ENCODE results near the gene ITGB7.

The ITGB7 gene

DNA sequence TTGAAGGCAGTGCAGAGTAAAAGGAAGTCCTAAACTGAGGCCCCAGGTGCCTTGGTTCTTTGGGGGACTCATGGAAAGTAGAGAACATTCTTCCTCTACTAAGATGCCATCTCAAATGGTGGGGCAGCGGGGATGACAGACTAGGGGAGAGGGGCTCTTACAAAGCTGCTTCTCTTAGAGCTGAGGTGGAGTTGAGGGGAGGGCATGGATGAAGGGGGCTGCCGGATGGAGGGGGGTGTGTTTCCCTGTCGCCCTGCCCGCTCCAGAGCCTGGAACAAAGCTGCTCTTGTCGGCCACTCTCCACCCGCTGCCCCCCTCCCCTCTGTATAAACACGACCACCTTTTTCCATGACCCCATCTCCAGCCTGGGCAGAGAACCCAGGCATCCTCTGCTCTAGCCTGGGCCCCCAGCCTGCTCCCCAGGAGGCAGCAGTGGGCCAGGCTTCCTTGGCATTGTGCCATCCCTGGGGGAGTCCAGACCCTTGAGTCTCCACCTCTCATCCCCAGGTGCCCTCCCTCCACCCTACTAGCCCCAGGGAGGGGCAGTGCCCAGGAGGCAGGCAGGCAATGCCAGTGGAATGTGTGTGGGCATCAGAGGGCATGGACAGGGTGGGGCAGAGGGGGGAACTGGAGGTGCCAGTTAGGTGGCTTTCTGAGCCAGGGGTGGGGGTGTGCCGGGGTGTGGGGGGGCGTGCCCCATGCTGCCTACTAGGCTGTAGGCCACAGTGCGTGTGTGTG lies 23.2 kb upstream of the ITGB7 start:
- DNase-seq (ENCODE audit: low read depth in 2 of 2), result no peak

DNA sequence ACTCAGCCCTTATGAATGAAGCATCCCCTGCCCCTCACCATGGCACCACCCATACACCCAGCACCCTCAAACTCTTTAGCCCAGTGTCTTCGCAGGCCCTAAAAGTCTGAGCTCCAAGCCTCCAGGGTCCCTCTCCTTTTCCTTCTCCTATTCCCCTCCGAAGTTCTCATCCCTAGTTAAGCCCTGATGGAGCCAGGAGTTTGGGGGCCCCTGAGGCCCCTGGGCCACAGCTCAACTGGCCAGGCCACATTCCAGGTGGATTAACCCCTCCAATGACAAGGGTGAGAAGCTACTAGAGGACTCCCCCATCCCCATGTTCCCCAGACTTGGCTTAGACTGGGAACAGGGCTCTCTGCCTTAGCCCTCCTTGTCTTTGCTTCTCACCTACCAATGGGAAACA lies 22.4 kb upstream of the ITGB7 start:
- no peak for DNase-seq (ENCODE audit: low read depth in 2 of 2)

DNA sequence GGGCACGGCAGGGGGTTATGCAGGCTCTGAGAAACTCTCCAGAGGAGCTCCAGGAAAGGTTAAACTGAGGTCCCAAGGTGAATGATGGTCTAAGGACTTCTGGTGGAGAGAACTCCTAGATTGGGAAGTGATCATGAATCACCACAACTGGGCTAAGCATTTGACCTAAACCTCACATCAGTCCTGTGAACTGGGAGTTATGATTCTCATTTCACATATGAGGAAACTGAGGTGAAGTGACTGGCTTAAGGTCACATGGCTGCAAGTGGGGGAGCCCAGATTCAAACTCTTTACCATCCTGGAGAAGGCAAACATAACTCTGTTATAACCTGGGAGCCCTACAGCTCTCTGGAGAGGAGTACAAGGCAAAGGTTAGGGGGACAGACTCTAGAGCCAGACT lies 20.8 kb upstream of the ITGB7 start:
- DNase-seq (ENCODE audit: low read depth in 2 of 2), result no peak

DNA sequence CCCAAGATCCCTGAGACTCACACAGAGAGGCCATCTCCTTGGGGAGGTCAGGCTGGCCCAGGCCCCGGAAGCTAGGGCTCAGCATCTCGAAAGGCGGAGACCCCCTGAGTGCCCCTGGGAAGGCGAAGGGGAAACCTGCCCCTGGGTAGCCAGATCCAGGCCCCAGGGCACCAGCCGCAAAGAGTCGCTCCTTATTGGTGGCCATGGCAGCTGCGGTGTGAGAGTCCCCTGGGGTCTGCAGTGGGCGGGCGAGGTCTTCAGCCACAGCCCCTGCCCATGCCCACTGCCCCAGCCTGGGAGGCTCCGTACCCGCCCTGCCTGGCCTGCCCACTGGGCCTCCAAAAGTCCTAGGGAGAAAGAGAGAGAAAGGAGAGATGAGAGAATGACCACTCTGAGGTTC lies 20.3 kb upstream of the ITGB7 start:
- DNase-seq (ENCODE audit: low read depth in 2 of 2), result no peak

DNA sequence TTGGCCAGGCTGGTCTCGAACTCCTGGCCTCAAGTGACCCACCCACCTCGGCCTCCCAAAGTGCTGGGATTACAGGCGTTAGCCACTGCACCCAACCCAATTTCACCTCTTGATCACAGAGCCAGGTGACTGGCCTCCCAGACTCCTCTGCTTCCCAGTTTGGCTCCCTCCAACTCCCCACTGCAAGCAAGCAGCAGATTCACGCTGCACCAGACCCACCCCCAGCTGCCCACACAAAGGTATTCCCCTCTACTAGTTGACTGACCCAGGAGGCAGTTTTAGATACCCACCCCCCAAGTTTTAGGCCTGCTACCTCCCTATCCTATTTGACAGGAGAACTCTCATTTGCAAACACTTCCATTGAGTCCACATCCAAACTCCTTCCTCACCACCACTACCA lies 19.8 kb upstream of the ITGB7 start:
- no peak for DNase-seq (ENCODE audit: low read depth in 2 of 2)

DNA sequence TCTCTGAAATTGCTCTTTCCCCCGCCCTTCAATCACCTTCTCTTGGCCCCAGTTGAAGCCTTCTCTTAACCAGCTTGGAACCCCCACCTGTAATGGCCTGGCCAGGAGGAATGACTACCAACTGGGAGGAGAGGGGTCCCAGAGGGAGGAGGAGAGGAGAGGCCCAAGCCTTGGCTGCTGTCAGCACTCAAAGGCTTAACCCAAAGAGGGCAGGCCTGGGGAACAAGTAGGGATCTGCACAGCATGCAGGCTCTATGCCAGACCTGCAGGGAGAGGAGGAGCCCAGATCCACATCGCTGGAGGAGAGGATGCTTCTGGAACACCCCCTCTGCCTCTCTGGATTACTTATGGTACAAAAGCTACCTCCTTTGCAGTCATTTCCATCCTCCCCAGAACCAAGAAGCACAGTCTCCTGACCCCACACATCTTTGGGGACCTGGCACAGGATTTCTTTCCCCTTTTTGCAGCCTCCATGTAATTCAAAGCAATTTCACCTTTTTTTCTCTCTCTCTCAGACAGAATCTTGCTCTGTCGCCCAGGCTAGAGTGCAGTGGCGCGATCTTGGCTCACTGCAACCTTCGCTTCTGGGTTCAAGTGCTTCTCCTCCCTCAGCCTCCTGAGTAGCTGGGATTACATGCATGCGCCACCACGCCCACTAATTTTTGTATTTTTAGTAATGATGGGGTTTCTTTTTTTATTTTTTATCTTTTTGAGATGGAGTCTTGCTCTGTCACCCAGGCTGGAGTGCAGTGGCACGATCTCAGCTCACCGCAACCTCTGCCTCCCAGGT lies 18.8 kb upstream of the ITGB7 start:
- DNase-seq (ENCODE audit: low read depth in 2 of 2), result no peak

DNA sequence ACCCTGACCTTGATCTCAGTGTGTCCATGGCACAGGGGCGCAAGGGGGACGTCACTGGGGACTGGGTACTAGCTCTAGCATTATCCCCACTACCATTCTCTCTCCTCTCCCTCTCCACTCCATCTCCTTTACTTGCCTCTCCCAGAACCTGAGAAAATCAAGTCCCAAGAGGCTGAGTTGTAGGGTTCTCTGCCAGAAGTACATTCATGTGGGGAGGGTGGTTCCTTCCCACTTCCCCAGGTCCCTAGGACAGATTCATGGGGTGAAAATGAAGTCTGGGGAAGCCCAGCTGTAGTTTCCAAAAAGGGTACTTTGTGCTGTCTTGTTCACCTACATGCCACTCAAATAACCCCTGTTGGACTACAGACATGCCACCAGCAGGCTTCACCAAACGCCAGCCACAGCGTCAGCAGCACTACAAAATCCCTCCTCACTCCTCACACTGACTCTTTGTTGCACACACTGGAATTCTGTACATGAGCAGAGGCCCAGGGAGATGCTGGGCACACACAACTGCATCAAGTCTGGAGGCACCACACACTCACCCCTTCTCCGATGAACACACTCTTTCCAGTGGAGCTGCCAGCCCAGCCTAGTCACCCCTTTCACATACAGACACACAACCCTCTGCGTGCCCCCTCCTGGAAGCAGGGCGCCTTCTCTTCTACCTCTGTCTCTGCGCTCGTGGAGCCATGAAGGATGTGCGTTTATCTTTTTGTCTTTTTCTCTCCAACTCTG lies 18.0 kb upstream of the ITGB7 start:
- no peak for DNase-seq (ENCODE audit: low read depth in 2 of 2)

DNA sequence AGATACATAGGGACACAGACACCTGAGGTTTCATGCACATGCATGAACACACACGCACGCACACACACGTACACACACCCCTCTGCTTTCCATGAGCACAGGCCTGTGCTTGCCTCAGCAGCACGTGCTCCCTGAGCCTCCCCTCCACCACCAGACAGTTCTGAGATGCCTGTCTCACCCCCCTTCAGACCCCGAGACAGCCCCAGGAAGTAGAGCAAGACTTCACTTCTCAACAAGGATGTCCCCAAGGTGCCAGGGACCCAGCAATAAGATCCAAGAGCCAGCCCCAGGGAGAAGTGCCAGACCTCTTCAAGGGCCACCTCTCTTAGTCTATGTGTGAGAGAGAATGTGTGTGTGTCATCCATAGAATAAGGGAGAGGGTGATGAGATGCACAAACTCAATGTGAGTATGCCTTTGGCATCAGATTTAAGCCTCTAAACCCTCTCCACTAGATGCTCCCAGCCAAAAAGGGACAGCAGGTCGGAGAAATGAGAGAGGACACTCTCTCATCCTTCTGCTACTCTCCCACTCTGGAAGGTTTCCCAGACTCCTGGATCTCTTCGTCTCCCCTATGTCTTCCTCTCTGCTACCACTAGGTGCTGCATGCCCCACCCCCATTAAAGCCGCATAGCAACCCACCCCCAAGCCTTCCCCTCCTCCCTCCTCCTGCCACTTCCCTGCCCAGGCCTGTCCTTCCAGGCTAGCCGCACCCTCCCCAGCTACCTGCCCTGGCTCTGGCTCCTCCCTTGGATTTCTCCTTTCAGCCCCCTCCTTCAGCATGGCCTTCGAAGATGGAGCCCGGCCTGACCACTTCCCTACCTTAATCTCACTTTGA lies 17.2 kb upstream of the ITGB7 start:
- DNase-seq (ENCODE audit: low read depth in 2 of 2), result no peak

DNA sequence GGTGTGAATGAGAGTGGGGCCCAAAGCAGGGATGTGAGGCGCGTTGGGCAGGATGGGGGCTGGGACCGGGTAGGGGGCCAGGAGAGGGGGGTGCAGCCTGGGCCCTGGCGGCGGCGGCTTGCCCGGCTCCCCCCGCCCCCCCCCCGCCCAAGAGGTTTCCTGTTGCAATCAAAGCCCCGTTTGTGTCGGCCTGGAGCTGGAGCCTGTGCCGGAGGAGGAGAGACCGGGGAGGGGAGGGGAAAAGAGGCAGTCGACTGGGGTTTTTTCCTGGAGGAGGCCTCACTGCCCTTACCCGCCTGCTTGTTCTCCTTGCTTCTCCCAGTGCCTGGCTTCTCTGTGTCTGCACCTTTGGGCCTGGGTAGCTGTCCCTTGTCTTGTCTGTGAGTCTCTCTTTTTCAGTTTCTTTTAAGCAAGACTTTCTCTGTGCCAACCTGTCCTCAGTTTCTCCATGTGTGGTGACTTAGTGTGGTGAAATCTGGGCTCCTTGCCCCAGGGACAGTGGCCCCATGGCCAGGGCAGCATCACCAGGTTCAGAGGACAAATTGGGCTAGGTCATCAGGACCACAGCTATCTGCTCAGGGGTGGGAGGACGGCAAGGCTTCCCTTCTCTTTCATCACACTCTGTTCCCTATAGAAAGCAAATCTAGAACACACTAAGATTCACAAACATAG lies 16.5 kb upstream of the ITGB7 start:
- DNase-seq (ENCODE audit: low read depth in 2 of 2), result no peak

DNA sequence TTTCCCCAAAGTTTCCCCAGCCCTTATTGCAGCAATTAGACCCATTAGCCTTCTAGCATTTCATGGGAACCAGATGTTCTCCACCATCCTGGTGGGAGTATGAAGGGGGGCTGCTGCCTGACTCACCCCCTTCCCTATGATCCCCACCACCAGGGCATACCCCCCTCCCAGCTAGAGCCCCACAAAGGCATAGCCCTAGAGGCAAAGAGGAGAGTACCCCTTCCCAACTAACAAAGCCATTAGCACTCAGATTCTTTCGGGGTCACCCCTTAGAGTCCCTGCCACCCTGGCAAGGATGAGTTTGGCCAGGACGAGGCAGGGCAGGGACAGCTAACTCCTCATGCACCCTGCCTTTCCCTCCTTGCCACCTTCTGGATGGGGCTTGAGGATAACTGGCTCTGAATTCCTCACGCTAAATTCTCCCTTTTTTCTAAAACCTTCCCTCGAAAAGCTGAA lies 15.8 kb upstream of the ITGB7 start:
- no peak for DNase-seq (ENCODE audit: low read depth in 2 of 2)

DNA sequence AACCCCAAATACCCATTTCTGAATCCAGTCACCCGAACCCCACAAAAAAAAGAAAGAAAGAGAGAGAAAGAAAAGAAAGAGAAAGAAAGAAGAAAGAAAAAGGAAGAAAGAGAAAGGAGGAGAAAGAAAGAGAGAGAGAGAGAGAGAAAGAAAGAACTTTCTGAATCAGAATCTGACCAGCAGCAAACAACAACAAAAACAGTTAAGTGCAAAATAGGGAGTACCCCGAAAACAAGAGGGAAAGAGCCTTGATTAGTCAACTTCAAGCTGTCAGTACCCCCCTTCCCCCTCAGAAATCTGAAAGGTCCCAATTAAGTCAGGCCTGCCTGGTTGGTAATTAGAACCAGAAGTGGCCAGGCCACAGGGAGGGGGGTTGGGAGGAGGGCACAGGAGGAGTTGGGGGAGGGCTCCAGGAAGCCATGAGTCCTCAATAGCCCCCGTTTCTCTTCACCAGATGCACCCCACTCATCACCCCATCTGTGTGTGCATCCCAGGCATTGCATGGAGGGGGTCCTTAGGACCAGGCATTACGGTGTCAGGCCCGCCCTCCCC lies 15.2 kb upstream of the ITGB7 start:
- DNase-seq (ENCODE audit: low read depth in 2 of 2), result no peak

DNA sequence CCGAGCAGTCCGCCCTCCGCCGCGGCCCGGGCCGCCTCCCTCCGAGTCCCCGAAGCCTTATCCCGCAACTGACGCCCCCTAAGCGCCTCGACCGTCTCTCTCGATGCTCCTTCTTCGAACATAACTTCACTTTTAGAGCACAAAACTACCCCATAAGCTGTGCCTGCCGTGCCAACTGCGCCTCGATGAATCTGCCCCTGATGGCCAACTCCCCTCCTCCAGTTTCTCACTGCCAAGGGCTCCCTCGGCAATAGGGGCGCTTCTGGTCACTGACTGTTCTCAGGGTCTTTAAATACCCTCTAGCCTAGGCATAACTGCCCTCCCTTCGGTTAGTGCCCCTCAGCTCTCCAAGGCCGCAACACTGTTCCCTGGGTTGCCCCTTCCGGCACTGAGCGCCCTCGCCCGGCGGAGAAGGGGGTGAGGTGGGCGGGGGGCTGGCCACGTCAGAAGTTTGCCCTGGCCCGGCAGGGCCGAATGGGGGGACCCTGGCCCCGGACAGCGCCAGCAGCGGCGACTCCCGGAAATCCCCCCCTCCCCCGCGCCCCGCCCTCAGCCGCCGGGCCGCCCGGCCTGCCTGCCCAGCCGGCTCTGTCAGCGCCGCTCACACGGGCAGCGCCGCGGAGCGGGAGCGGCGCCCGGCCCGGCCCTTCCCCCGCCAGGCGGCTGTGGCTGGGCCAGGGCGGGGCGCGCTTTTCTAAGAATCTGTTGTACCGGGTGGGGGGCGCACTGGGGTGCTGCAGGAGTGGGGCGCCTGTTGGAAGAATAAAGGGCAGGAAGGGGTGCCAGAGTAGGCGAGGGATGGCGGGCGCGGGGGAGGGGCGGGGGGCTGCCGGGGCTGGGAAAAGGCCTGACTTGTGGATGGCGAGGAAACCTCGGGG lies 14.4 kb upstream of the ITGB7 start:
- no peak for DNase-seq (ENCODE audit: low read depth in 2 of 2)

DNA sequence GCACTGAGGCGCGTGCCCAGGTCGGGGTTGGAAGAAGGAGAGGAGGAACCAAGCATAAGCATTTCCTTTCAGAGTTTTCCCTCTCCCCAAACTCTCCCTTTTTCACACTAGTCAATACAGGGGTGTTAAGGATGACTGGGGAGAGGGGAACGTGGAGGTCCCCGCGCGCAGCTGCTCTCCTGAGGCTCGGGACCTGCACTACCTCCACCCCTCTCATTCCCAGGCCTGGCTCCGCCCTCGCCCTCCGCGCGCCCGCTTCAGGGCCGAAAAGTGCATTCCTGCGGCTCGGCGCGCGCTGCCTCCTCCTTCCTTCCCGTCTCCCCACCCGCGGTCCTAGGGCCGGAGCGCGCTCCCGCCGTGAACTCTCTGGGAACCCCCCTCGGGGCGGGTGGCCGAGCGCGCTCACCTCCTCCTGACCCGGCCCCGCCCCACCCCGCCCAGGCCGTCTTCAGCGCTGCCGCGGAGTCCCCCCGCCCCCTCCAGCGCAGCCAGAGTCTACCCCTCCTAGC lies 13.7 kb upstream of the ITGB7 start:
- peak; percentile 58 to 75 for DNase-seq (ENCODE audit: low read depth in 2 of 2)

DNA sequence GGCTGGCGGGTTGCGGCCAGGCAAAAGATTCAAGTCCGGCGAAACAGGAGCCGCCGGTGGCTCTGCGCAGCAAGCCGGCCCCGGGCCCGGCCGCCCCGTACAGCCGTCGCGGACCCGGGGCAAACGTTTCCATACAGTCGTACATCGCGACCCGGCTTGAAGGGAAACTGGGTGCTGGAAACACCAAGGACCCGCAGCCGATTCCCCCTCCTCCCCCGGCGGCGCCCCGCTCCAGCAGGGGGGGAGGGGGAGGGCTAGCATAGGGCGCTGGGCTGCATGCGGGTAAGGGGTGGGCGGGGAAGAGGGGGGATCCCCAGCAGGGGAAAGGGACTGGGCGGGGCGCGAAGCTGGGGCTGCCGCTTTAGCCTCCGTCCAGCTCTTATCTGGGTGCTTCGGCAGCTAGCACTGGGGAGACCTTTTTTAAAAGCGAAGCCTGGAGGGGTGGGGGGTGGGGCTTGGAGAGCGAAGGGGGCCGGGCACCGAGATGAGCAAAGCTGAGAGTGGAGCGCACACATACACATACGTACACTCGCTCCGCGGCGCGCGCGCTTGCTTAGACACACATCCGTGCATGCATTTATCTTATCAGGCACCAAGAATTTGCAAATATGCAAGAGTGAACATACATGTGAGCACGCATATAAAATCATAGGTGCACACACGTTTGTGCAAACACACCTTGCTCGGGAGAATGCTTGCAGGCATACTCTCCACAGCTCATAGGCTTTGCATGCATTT lies 13.1 kb upstream of the ITGB7 start:
- DNase-seq (ENCODE audit: low read depth in 2 of 2), result peak; percentile 58 to 65

DNA sequence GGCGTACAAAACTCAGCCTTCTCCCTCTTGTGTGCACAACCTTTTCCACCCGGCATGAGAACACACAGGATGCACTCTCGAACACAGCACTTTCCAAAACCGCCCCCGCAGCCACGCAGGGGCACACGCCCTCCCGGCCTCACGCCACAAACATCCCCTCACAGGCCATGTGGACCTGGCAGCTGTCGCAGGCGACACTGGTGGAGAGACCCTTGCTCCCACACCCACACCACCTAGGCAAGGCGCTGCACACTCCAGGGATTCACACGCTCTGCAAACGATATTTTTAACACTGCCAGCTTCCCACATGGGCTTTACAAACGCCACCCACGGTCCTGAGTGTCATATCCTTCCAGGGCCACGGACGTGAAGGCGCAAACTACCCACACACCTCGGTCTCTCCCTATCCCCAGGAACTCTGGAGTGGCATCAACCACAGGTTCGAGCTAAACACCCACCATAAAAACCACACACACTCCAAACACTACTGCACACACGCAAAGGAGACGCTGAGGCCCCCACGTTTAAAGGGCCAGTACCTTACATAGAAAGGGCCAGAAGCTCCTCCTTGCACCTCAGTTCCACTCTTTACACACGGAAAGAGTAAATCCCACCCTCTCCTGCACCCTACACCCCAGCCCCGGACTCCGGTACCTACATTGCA lies 12.4 kb upstream of the ITGB7 start:
- peak; percentile 57 to 68 for DNase-seq (ENCODE audit: low read depth in 2 of 2)

DNA sequence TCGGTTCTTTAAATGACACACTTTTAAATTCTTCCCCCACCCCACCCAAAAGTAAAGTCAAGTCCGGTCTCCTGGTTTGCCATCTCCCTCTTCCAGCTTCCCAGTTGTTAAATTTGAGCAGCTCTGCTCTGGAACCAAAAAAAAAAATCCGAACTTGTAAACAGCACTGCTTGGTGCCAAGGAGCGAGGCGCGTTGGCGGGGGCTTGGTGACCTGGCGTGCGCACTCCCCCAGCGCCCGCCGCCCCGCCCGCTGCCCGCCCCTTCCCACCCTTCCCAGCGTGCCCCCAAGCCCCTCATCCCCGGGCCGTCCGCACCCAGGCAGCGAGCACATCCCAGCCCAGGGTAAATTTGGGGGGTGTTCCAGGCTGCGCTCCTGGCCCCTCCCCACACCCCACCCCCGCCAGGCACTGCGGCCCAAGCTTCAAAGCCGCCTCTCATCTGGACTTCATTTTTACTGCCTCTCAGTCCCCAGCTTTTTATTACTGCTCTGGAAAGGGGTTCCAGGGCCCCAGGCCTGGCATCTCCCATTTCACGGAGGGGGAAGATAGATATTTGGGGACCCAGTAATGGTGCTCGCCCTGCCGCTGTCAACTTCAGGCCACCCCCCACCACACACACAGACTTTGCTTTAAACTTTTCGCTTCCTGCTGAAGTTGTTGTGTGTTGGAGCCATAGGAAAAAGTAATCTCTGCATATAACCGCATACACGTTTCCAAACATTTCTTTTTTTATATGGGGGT lies 11.7 kb upstream of the ITGB7 start:
- no peak for DNase-seq (ENCODE audit: low read depth in 2 of 2)

DNA sequence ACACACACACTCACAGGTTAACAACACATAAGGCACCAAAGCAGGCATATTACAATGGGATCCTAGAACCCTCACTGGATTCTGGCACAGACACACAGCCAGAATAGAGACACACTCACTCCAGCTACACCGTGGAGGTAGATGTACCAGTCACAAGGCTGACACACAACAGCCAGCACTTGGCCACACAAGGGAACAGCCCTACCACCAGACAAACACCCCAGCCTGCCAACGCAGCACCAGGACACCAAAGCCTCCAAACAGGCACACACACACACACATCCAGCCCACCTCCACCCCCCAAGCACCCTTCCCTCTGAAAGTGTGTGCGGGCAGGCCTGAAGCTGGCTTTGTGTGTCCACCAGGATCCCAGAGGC lies 10.9 kb upstream of the ITGB7 start:
- no peak for DNase-seq (ENCODE audit: low read depth in 2 of 2)
